ENCODE measurements around the gene CEBPG. TPM values are rescaled to one million over a fixed set of nuclear protein-coding genes. Genes with fewer than 3 reads are reported as not detected.

Gene CEBPG
- total RNA-seq, 1 donor from 2014 or later: 59.3 TPM

- Mint-ChIP-seq H3K27ac (no peak overlapping the region), H3K36me3 (no peaks in the 10 kb centered on the region), H3K4me3 (no peak overlapping the region), H3K4me1 (no peaks in the 10 kb centered on the region), H3K9me3 (no peaks in the 10 kb centered on the region), H3K27me3 (ENCODE audit: insufficient read depth, low read depth) (peaks cover 10% of the 10 kb centered on the region)
- Histone ChIP-seq H3K27ac (no peak overlapping the region), H4K20me1 (ENCODE audit: low read depth) (no peaks in the 10 kb centered on the region), H3K9me3 (ENCODE audit: low read depth) (no peaks in the 10 kb centered on the region), H3K27me3 (no peaks in the 10 kb centered on the region), H3K9ac (no peak overlapping the region), H3F3A (ENCODE audit: low read depth) (no peaks in the 10 kb centered on the region), H3K4me2 (no peak overlapping the region), H2AFZ (replicated peaks) (no peak overlapping the region), H3K36me3 (no peaks in the 10 kb centered on the region), H3K79me2 (ENCODE audit: low read depth) (no peaks in the 10 kb centered on the region), H3K4me1 (no peaks in the 10 kb centered on the region), H3K4me3 (no peak overlapping the region)
- TF ChIP-seq EZH2 (IDR thresholded peaks at IDR 0.05) (no peak), EZH2phosphoT487 (IDR thresholded peaks at IDR 0.05) (no peak), CTCF (IDR thresholded peaks at IDR 0.05) (no peak)
- DNase-seq (ENCODE audit: low spot score): no peak
Measured at GRCh38 chr19:33365691-33366090, 7.8 kb upstream of the CEBPG start.

GRCh38 chr19:33366127-33366526 is 7.4 kb upstream of the CEBPG start:
- H3K27me3 ChIP-seq: no peaks in the 10 kb centered on the region
- H3F3A ChIP-seq (ENCODE audit: low read depth): no peaks in the 10 kb centered on the region
- no peak overlapping the region for H3K27ac ChIP-seq
- no peak overlapping the region for H3K9ac ChIP-seq
- H3K9me3 ChIP-seq (ENCODE audit: low read depth): no peaks in the 10 kb centered on the region
- Mint-ChIP-seq H3K4me1 (no peaks in the 10 kb centered on the region), H3K4me3 (no peak overlapping the region), H3K9me3 (no peaks in the 10 kb centered on the region), H3K27ac (no peak overlapping the region), H3K27me3 (ENCODE audit: insufficient read depth, low read depth) (peaks cover 10% of the 10 kb centered on the region), H3K36me3 (no peaks in the 10 kb centered on the region)
- no peak for DNase-seq (ENCODE audit: low spot score)
- no peaks in the 10 kb centered on the region for H4K20me1 ChIP-seq (ENCODE audit: low read depth)
- H3K36me3 ChIP-seq: no peaks in the 10 kb centered on the region
- no peaks in the 10 kb centered on the region for H3K79me2 ChIP-seq (ENCODE audit: low read depth)
- no peak overlapping the region for H3K4me2 ChIP-seq
- H3K4me3 ChIP-seq: no peak overlapping the region
- TF ChIP-seq EZH2 (IDR thresholded peaks at IDR 0.05): no peak
- no peak for TF ChIP-seq EZH2phosphoT487 (IDR thresholded peaks at IDR 0.05)
- no peak for TF ChIP-seq CTCF (IDR thresholded peaks at IDR 0.05)
- H2AFZ ChIP-seq (replicated peaks): no peak overlapping the region
- H3K4me1 ChIP-seq: no peaks in the 10 kb centered on the region

GRCh38 chr19:33366897-33367296 is 6.6 kb upstream of the CEBPG start:
- Histone ChIP-seq H3K36me3 (no peaks in the 10 kb centered on the region), H3F3A (ENCODE audit: low read depth) (no peaks in the 10 kb centered on the region), H3K27ac (no peak overlapping the region), H3K9ac (no peak overlapping the region), H3K4me3 (no peak overlapping the region), H3K27me3 (no peaks in the 10 kb centered on the region), H4K20me1 (ENCODE audit: low read depth) (no peaks in the 10 kb centered on the region), H3K79me2 (ENCODE audit: low read depth) (no peaks in the 10 kb centered on the region), H2AFZ (replicated peaks) (no peak overlapping the region), H3K4me1 (no peaks in the 10 kb centered on the region), H3K9me3 (ENCODE audit: low read depth) (no peaks in the 10 kb centered on the region), H3K4me2 (no peak overlapping the region)
- peaks cover 6% of the 10 kb centered on the region for H3K27me3 Mint-ChIP-seq (ENCODE audit: insufficient read depth, low read depth)
- no peaks in the 10 kb centered on the region for H3K9me3 Mint-ChIP-seq
- no peak overlapping the region for H3K27ac Mint-ChIP-seq
- DNase-seq (ENCODE audit: low spot score): no peak
- no peak overlapping the region for H3K4me3 Mint-ChIP-seq
- no peak for TF ChIP-seq EZH2phosphoT487 (IDR thresholded peaks at IDR 0.05)
- TF ChIP-seq EZH2 (IDR thresholded peaks at IDR 0.05): no peak
- TF ChIP-seq CTCF (IDR thresholded peaks at IDR 0.05): no peak
- H3K36me3 Mint-ChIP-seq: no peaks in the 10 kb centered on the region
- H3K4me1 Mint-ChIP-seq: no peaks in the 10 kb centered on the region
